Fibroblast of upper back skin (primary cell): ENCODE measurements around the gene UCP3.

Source experiments
- DNase-seq: peaks from one replicate; pipeline ENCODE4 v3.0.0-alpha.2; 2013

The UCP3 gene

DNA sequence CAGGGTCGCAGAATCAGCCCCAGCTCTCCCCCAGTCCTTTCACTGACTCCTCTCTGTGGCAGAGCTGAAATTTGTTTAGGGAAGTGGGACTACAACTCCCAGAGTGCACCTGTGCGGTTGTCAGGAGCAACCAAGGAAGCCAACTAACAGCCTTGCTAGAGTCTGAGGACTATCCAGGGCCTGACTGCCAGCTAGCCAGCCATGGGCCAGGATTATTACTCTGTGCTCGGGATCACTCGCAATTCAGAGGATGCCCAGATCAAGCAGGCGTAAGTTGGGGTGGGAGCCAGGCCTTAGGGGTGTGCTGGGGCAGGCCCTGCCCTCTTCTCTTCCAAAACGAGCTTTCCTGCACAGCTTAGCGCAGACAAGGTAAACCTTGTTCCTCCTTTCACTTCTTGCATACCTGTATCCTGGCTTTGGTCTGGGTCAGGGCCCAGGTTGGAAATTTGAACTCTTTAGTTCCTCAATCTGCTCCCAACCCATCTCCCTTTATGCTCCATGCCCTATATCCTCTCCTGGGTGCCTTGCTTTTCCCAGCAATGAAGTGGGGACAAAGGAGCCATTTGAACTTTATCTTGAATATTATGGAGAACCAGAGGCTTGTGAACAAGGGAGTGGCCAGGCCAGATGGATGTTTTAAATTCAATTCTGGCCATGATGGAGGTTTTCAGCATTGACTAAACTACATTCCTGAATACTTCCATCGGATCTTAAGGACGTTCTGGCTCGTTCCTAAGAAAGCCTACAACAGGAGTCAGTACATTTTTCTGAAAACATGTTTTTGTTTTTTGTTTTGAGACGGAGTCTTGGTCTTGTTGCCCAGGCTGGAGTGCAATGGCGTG is 57.8 kb downstream of the UCP3 start, which contains the start of gene DNAJB13:
TSS of gene DNAJB13 (plus strand) at position 158 of the 842 bp plus-strand sequence. CDS start at position 202, 44 bp downstream.
- peak; percentile 36 for DNase-seq
